ENCODE data around the gene GLA. TPM values are rescaled to one million over a fixed set of nuclear protein-coding genes. Genes with fewer than 3 reads are reported as not detected.

The GLA gene
- total and polyA plus RNA-seq, 7 donors: 5.4 to 48.5 (median 14.4) TPM

- 19 to 43% (median 31%) methylated on average over 12 of the region's 12 CpGs for WGBS, 3 donors
- H3K9me3 ChIP-seq: no peaks in the 10 kb centered on the region
- H3K27ac ChIP-seq: peak overlapping the region; percentile 72
- peaks cover 0 to 13% of the 10 kb centered on the region in 2 donors for H3K36me3 ChIP-seq (ENCODE audit: insufficient read depth in 1 of 2, low read depth in 1 of 2)
- ATAC-seq (peak; percentile 33 to 70 (median 58)), DNase-seq (no peak)
- no peak overlapping the region for H3K4me3 ChIP-seq
- intact Hi-C loops (cut with DNase I): loop anchor here (5.0 to 10.0 kb wide), 5 partner anchors 137 to 509 kb away; partner anchors contain the start of gene ARMCX1 (in 1 of the 2)
- peak; percentile 79 for TF ChIP-seq CTCF (IDR thresholded peaks at IDR 0.05)
- H3K4me1 ChIP-seq: peaks cover 12% of the 10 kb centered on the region
- peaks cover 0 to 16% (median 0%) of the 10 kb centered on the region in 3 donors for H3K27me3 ChIP-seq (ENCODE audit: insufficient read depth in 3 of 3, low read length in 2 of 3)
Observed at GRCh38 chrX:101415180-101416145, 7.7 kb upstream of the GLA start.

GRCh38 chrX:101411984-101412383 lies 4.3 kb upstream of the GLA start:
- Histone ChIP-seq H3K9me3 (no peaks in the 10 kb centered on the region), H3K36me3 (ENCODE audit: insufficient read depth in 1 of 2, low read depth in 1 of 2) (peaks cover 0 to 11% of the 10 kb centered on the region in 2 donors), H3K27ac (no peak overlapping the region), H3K4me1 (peaks cover 22% of the 10 kb centered on the region), H3K27me3 (ENCODE audit: insufficient read depth in 3 of 3, low read length in 2 of 3) (peaks cover 0 to 8% (median 0%) of the 10 kb centered on the region in 3 donors), H3K4me3 (no peak overlapping the region)
- no peak for TF ChIP-seq CTCF (IDR thresholded peaks at IDR 0.05)
- no peak for DNase-seq
- intact Hi-C loops (cut with DNase I): loop anchor here (10.0 kb wide), 2 partner anchors 343 to 513 kb away; no protein-coding TSS in a partner anchor
- WGBS, 3 donors: 48 to 65% (median 61%) methylated on average over 10 of the region's 10 CpGs
- no peak for ATAC-seq

- Histone ChIP-seq H3K4me1 (peaks cover 22% of the 10 kb centered on the region), H3K4me3 (peak overlapping the region; percentile 81), H3K9me3 (no peaks in the 10 kb centered on the region), H3K27ac (peak overlapping the region; percentile 31), H3K36me3 (ENCODE audit: insufficient read depth in 1 of 2, low read depth in 1 of 2) (peaks cover 0 to 11% of the 10 kb centered on the region in 2 donors), H3K27me3 (ENCODE audit: insufficient read depth in 3 of 3, low read length in 2 of 3) (no peaks in the 10 kb centered on the region)
- intact Hi-C loops (cut with DNase I): loop anchor here (10.0 kb wide), 2 partner anchors 344 to 514 kb away; no protein-coding TSS in a partner anchor
- 39 to 54% (median 49%) methylated on average over 7 of the region's 7 CpGs for WGBS, 3 donors
- no peak for TF ChIP-seq CTCF (IDR thresholded peaks at IDR 0.05)
- no peak for DNase-seq
- no peak for ATAC-seq
Observed at GRCh38 chrX:101410461-101410860, 2.7 kb upstream of the GLA start.

GRCh38 chrX:101409043-101409442 lies 1.3 kb upstream of the GLA start:
- Histone ChIP-seq H3K4me3 (peak overlapping the region; percentile 81), H3K4me1 (peaks cover 22% of the 10 kb centered on the region), H3K27me3 (ENCODE audit: insufficient read depth in 3 of 3, low read length in 2 of 3) (no peaks in the 10 kb centered on the region), H3K9me3 (no peaks in the 10 kb centered on the region), H3K27ac (peak overlapping the region; percentile 89), H3K36me3 (ENCODE audit: insufficient read depth in 1 of 2, low read depth in 1 of 2) (peaks cover 0 to 11% of the 10 kb centered on the region in 2 donors)
- TF ChIP-seq CTCF (IDR thresholded peaks at IDR 0.05): no peak
- intact Hi-C loops (cut with DNase I): no loop called here
- DNase-seq: no peak
- no peak for ATAC-seq
- WGBS, 3 donors: 2 to 41% (median 4%) methylated on average over 6 of the region's 6 CpGs
